Tibial nerve (tissue), 4 donors: ENCODE data around the gene PTPRT.

ENCODE experiments used
- CTCF ChIP-seq, 5 experiments: fragments of 200-600 bp in 3 of 5; fragments of 450-650 bp in 2 of 5; sonication (generic) in 3 of 5; IDR thresholded peaks; one replicate each; pipeline ENCODE4 v1.5.1; 2016 to 2019; ENCODE audit warnings: antibody characterized with exemption in 5 of 5, mild to moderate bottlenecking in 3 of 5, moderate library complexity in 2 of 5
- EP300 ChIP-seq, 2 donors: sonication (generic); formaldehyde crosslinking; IDR thresholded peaks; one replicate each; pipeline ENCODE4 v1.6.1; 2017; ENCODE audit warnings: antibody characterized with exemption in 2 of 2, mild to moderate bottlenecking in 1 of 2

DNA sequence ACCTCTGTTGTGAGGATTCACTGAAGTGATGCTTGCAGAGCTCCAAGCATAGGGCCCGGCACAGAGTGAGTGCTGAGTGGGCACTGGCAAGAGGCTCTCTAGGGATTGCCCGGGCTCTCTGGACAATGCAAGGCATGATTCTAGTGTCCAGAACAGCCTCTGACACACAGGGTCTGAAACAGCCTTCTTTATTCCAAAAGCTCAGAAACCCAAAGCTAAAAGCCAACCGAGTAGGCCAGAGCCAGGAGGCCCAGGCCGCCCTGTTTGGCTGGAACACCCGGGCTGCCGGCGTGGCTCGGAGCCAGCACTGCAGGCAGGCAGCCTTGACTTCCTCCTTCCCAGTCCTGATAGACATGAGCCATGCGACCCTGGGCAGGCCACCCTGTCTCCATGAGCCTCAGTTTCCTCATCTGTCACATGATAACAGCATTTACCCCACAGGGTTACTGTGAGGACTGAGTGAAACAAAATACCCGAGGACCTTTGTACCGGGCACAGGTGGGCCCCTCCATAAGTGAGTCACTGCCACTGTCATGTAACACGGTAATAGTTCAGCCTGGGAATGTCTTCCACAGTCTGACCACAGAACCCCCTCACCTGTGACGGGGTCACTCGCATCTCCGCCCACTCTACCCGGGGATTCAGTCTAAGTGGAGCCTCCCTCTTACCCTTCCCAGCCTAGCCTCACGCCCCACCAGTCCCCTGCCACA lies 51.5 kb downstream of the PTPRT start:
- TF ChIP-seq CTCF (IDR thresholded peaks at IDR 0.05) (no peak), EP300 (IDR thresholded peaks at IDR 0.05) (no peak)
